PC-3 (cell line): ENCODE measurements around the gene DNHD1. TPM values are rescaled to one million over a fixed set of nuclear protein-coding genes. Genes with fewer than 3 reads are reported as not detected.

Experiments
- ATAC-seq: fragments of 200-7000 bp; cut with Tn5 transposase; 2 replicates; pipeline ENCODE4 v1.9.1; 2020; ENCODE audit warnings: mild to moderate bottlenecking, moderate library complexity
- BruUV-seq: library from RNA; stranded (reverse); fragments of 400-500 nt; replicated peaks from 2 replicates; lab custom pipeline; 2021; lab: Mats Ljungman, UMichigan
- CTCF ChIA-PET: fragments of 300-600 bp; sonication (Branson Sonifier 250); formaldehyde crosslinking; loops from one replicate; lab custom pipeline; 2022; ENCODE audit warnings: antibody characterized with exemption; lab: Charles Lee
- POLR2A ChIA-PET: fragments of 300-600 bp; sonication (Branson Sonifier 250); formaldehyde crosslinking; loops from one replicate; lab custom pipeline; 2022; ENCODE audit warnings: antibody characterized with exemption; ENCODE audit not compliant: unreplicated experiment; lab: Charles Lee
- DNase-seq: peaks from one replicate; pipeline ENCODE4 v3.0.0-alpha.2; 2015
- H2AFZ ChIP-seq: fragments of 300-600 bp; sonication (generic); 2 replicates; pipeline ENCODE4 v1.6.0; 2016; ENCODE audit warnings: antibody characterized with exemption, low read length
- H3F3A ChIP-seq: fragments of 300-600 bp; sonication (generic); one replicate; pipeline ENCODE4 v1.6.0; 2017; ENCODE audit warnings: antibody characterized with exemption, low read length, control low read depth, mild to moderate bottlenecking; ENCODE audit not compliant: unreplicated experiment
- H3K27ac ChIP-seq: fragments of 300-600 bp; sonication (generic); 2 replicates; pipeline ENCODE4 v1.5.1; 2016; ENCODE audit warnings: mild to moderate bottlenecking, low read length
- H3K27me3 ChIP-seq: fragments of 300-600 bp; sonication (generic); 2 replicates; pipeline ENCODE4 v1.6.1; 2016; ENCODE audit warnings: low read length, mixed read lengths
- H3K36me3 ChIP-seq: fragments of 300-600 bp; sonication (generic); 2 replicates; pipeline ENCODE4 v1.6.1; 2016; ENCODE audit warnings: low read depth, mixed run types, low read length, mixed read lengths
- H3K4me1 ChIP-seq: fragments of 300-600 bp; sonication (generic); 2 replicates; pipeline ENCODE4 v1.5.1; 2016; ENCODE audit warnings: low read length; ENCODE audit not compliant: insufficient read depth
- H3K4me2 ChIP-seq: fragments of 300-600 bp; sonication (generic); 2 replicates; pipeline ENCODE4 v1.6.0; 2016; ENCODE audit warnings: low read length
- H3K4me3 ChIP-seq: fragments of 300-600 bp; sonication (generic); 2 replicates; pipeline ENCODE4 v1.5.1; 2016; ENCODE audit warnings: mild to moderate bottlenecking, low read length, mixed read lengths
- H3K79me2 ChIP-seq: fragments of 300-600 bp; sonication (generic); 2 replicates; pipeline ENCODE4 v1.6.1; 2017; ENCODE audit warnings: low read length, mixed read lengths
- H3K9ac ChIP-seq: fragments of 300-600 bp; sonication (generic); 2 replicates; pipeline ENCODE4 v1.6.0; 2016; ENCODE audit warnings: mild to moderate bottlenecking, low read length
- H3K9me2 ChIP-seq: fragments of 300-600 bp; sonication (generic); replicated peaks from 2 replicates; pipeline ENCODE4 v1.6.1; 2016; ENCODE audit warnings: mixed run types, low read length, mixed read lengths
- H3K9me3 ChIP-seq: fragments of 300-600 bp; sonication (generic); 2 replicates; pipeline ENCODE4 v1.6.1; 2016; ENCODE audit warnings: low read length, mixed read lengths
- H4K20me1 ChIP-seq: fragments of 300-600 bp; sonication (generic); 2 replicates; pipeline ENCODE4 v1.6.1; 2016; ENCODE audit warnings: low read length, mixed read lengths
- EZH2 ChIP-seq: fragments of 300-600 bp; sonication (generic); IDR thresholded peaks from one replicate; pipeline ENCODE4 v1.6.1; 2017; ENCODE audit warnings: antibody characterized with exemption, mild to moderate bottlenecking, low read length; ENCODE audit not compliant: unreplicated experiment
- EZH2phosphoT487 ChIP-seq: fragments of 300-600 bp; sonication (generic); IDR thresholded peaks from 2 replicates; pipeline ENCODE4 v1.6.1; 2018; ENCODE audit warnings: mild to moderate bottlenecking, antibody characterized with exemption, low read length, borderline replicate concordance
- intact Hi-C: fragments of 100-400 bp; cut with micrococcal nuclease; formaldehyde crosslinking; loops from 2 replicates; pipeline ENCODE4 v1.9.0; 2023
- total RNA-seq: library from RNA; depleted of rRNA; stranded (reverse); fragments of >200 nt; gene quantifications from 2 replicates; pipeline ENCODE4 v1.2.3, GENCODE V29; 2014
- TF ChIP-seq, protein P1 (sequence below): fragments of 300-600 bp; sonication (generic); conservative IDR thresholded peaks from 2 replicates; pipeline ENCODE4 v1.5.1; 2017; ENCODE audit warnings: antibody characterized with exemption, low read depth, mild to moderate bottlenecking, low read length

The DNHD1 gene
- total RNA-seq, 1 experiment from 2014 or later, result 9.3 TPM

DNA sequence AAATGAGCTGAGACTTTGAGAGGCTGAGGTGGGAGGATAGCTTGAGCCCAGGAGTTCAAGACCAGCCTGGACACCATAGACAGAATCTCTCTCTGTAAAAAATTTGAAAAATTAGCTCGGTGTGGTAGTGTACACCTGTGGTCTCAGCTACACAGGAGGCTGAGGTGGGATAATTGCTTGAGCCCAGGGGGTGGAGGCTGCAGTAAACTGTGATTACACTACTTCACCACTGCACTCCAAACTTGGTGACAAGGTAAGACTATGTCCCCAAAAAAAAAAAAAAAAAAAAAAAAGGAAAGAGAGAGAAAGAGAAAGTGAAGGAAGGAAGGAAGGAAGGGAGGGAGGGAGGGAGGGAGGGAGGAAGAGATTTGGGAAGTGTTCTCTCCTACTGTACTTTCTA lies 81.1 kb downstream of the DNHD1 start:
- Histone ChIP-seq H4K20me1 (no peaks in the 10 kb centered on the region), H3K27ac (no peak overlapping the region), H3K36me3 (no peaks in the 10 kb centered on the region), H3K79me2 (no peaks in the 10 kb centered on the region), H3K9me2 (no peaks in the 10 kb centered on the region), H3K4me1 (no peaks in the 10 kb centered on the region), H2AFZ (no peak overlapping the region), H3K4me2 (no peak overlapping the region), H3F3A (no peaks in the 10 kb centered on the region), H3K27me3 (no peaks in the 10 kb centered on the region), H3K9me3 (no peaks in the 10 kb centered on the region), H3K4me3 (no peak overlapping the region), H3K9ac (no peak overlapping the region)
- TF ChIP-seq EZH2, result no peak
- TF ChIP-seq EZH2phosphoT487, result no peak
- DNase-seq (no peak), ATAC-seq (no peak)
- ChIA-PET POLR2A (no interaction called here), CTCF (no interaction called here)
- intact Hi-C loops, result no loop called here
- BruUV-seq, result no TSS peak

- Histone ChIP-seq H3K9me2 (no peaks in the 10 kb centered on the region), H3K4me1 (no peaks in the 10 kb centered on the region), H3K4me2 (no peak overlapping the region), H4K20me1 (no peaks in the 10 kb centered on the region), H3K27ac (no peak overlapping the region), H3K27me3 (no peaks in the 10 kb centered on the region), H3K36me3 (peaks cover 10% of the 10 kb centered on the region; the same call in 1 of the 2 replicates), H2AFZ (no peak overlapping the region), H3K9ac (no peak overlapping the region), H3K79me2 (no peaks in the 10 kb centered on the region), H3K4me3 (no peak overlapping the region), H3F3A (no peaks in the 10 kb centered on the region), H3K9me3 (peaks cover 5% of the 10 kb centered on the region; the same call in 1 of the 2 replicates)
- POLR2A ChIA-PET, result no interaction called here
- CTCF ChIA-PET, result no interaction called here
- BruUV-seq, result no TSS peak
- ATAC-seq, result no peak
- no peak for DNase-seq
- intact Hi-C loops, result no loop called here
- no peak for TF ChIP-seq EZH2
- TF ChIP-seq, protein P1, sequence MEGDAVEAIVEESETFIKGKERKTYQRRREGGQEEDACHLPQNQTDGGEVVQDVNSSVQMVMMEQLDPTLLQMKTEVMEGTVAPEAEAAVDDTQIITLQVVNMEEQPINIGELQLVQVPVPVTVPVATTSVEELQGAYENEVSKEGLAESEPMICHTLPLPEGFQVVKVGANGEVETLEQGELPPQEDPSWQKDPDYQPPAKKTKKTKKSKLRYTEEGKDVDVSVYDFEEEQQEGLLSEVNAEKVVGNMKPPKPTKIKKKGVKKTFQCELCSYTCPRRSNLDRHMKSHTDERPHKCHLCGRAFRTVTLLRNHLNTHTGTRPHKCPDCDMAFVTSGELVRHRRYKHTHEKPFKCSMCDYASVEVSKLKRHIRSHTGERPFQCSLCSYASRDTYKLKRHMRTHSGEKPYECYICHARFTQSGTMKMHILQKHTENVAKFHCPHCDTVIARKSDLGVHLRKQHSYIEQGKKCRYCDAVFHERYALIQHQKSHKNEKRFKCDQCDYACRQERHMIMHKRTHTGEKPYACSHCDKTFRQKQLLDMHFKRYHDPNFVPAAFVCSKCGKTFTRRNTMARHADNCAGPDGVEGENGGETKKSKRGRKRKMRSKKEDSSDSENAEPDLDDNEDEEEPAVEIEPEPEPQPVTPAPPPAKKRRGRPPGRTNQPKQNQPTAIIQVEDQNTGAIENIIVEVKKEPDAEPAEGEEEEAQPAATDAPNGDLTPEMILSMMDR, result no peak
Observed at GRCh38 chr11:6579681-6580080, 82.6 kb downstream of the DNHD1 start.

- Histone ChIP-seq H2AFZ (no peak overlapping the region), H3K9me2 (no peaks in the 10 kb centered on the region), H3K4me1 (no peaks in the 10 kb centered on the region), H3K79me2 (no peaks in the 10 kb centered on the region), H3K4me2 (no peak overlapping the region), H3K4me3 (no peak overlapping the region), H3K9ac (no peak overlapping the region), H3K27me3 (no peaks in the 10 kb centered on the region), H4K20me1 (no peaks in the 10 kb centered on the region), H3K9me3 (peaks cover 8% of the 10 kb centered on the region; the same call in 1 of the 2 replicates), H3K27ac (no peak overlapping the region), H3F3A (no peaks in the 10 kb centered on the region), H3K36me3 (peaks cover 13% of the 10 kb centered on the region; the same call in 1 of the 2 replicates)
- DNase-seq, result no peak
- ChIA-PET POLR2A (no interaction called here), CTCF (no interaction called here)
- ATAC-seq, result no peak
- TF ChIP-seq EZH2phosphoT487, result no peak
- TF ChIP-seq EZH2, result no peak
- TF ChIP-seq, protein P1, result no peak
- BruUV-seq, result no TSS peak
- intact Hi-C loops, result no loop called here
Observed at GRCh38 chr11:6583584-6583983, 86.5 kb downstream of the DNHD1 start.
